HepG2 (cell line): ENCODE results near the gene PDPR. TPM values are rescaled to one million over a fixed set of nuclear protein-coding genes. Genes with fewer than 3 reads are reported as not detected.

Experiments
- ELF3 ChIP-seq: IDR thresholded peaks from 2 replicates; pipeline ENCODE4 v1.6.1; 2016; ENCODE audit warnings: missing genetic modification reagents, missing compliant biosample characterization
- ESRRA ChIP-seq: sonication (generic); formaldehyde crosslinking; IDR thresholded peaks from 2 replicates; pipeline ENCODE4 v1.5.1; 2020; ENCODE audit warnings: mild to moderate bottlenecking, low read depth, missing genetic modification reagents
- FOXK2 ChIP-seq: fragments of 450-650 bp; IDR thresholded peaks from 2 replicates; pipeline ENCODE4 v1.6.1; 2016
- GABPA ChIP-seq, 2 experiments: IDR thresholded peaks; 2 replicates each; pipeline ENCODE4 v1.6.1; 2011 to 2016; ENCODE audit warnings: low read depth in 2 of 2, low read length in 1 of 2, missing biosample characterization in 1 of 2, missing genetic modification characterization in 1 of 2
- KMT2B ChIP-seq: IDR thresholded peaks from 2 replicates; pipeline ENCODE4 v1.6.1; 2016; ENCODE audit warnings: missing genetic modification reagents, missing compliant biosample characterization
- NCOA1 ChIP-seq: sonication (generic); formaldehyde crosslinking; IDR thresholded peaks from 2 replicates; pipeline ENCODE4 v1.9.0; 2021; ENCODE audit warnings: missing genetic modification reagents
- RFXAP ChIP-seq: sonication (generic); formaldehyde crosslinking; IDR thresholded peaks from 2 replicates; pipeline ENCODE4 v1.4.0; 2020; ENCODE audit warnings: missing genetic modification reagents, borderline replicate concordance
- RXRA ChIP-seq: sonication (generic); formaldehyde crosslinking; IDR thresholded peaks from 2 replicates; pipeline ENCODE4 v1.5.1; 2020; ENCODE audit warnings: missing genetic modification reagents
- SIN3A ChIP-seq: IDR thresholded peaks from 2 replicates; pipeline ENCODE4 v1.6.1; 2011; ENCODE audit warnings: low read depth, mild to moderate bottlenecking, control low read depth, low read length, borderline replicate concordance
- SPEN ChIP-seq: sonication (generic); formaldehyde crosslinking; IDR thresholded peaks from 2 replicates; pipeline ENCODE4 v1.5.1; 2020; ENCODE audit warnings: low read depth, mild to moderate bottlenecking, missing genetic modification reagents
- ZNF446 ChIP-seq: sonication (generic); formaldehyde crosslinking; IDR thresholded peaks from 2 replicates; pipeline ENCODE4 v1.5.0; 2020; ENCODE audit warnings: mild to moderate bottlenecking, missing genetic modification reagents
- polyA plus RNA-seq, 8 experiments: library from polyadenylated mRNA; depleted of rRNA in 3 of 8; stranded (reverse) in 7 of 8; unstranded in 1 of 8; fragments of >200 nt; fragmentation: Illumina TruSeq in 4 of 8; extraction: Trizol in 4 of 8; gene quantifications; 2 replicates each; pipeline versions ENCODE4 v1.2.1 to v1.2.3, GENCODE V29; 2011 to 2016; ENCODE audit warnings: low read depth in 4 of 8, missing spikeins in 1 of 8, mixed read lengths in 1 of 8; ENCODE audit not compliant: insufficient read depth in 1 of 8
- total RNA-seq, 5 experiments: library from RNA; depleted of rRNA; stranded (reverse); fragments of >200 nt; fragmentation: Illumina TruSeq; extraction: Trizol; gene quantifications; 2 replicates each; pipeline ENCODE4 v1.2.3, GENCODE V29; 2016; ENCODE audit warnings: low read depth in 1 of 5
- TF ChIP-seq, protein P1 (sequence below): sonication (generic); formaldehyde crosslinking; IDR thresholded peaks from 2 replicates; pipeline ENCODE4 v1.9.0; 2022; ENCODE audit warnings: missing genetic modification reagents, mild to moderate bottlenecking, borderline replicate concordance
- TF ChIP-seq, protein P2 (sequence below): sonication (generic); formaldehyde crosslinking; IDR thresholded peaks from 2 replicates; pipeline ENCODE4 v1.8.0; 2022; ENCODE audit warnings: mild to moderate bottlenecking, missing genetic modification reagents, moderate library complexity
- TF ChIP-seq, protein P3 (sequence below): IDR thresholded peaks from 2 replicates; pipeline ENCODE4 v1.6.1; 2016; ENCODE audit warnings: mild to moderate bottlenecking
- TF ChIP-seq, protein P4 (sequence below): IDR thresholded peaks from 2 replicates; pipeline ENCODE4 v1.6.1; 2016; ENCODE audit warnings: low read depth, borderline replicate concordance
- TF ChIP-seq, protein P5 (sequence below): IDR thresholded peaks from 2 replicates; pipeline ENCODE4 v1.6.1; 2016; ENCODE audit warnings: mild to moderate bottlenecking, missing biosample characterization, missing genetic modification reagents
- TF ChIP-seq, protein P6 (sequence below): sonication (generic); formaldehyde crosslinking; IDR thresholded peaks from 2 replicates; pipeline ENCODE4 v1.4.0; 2020; ENCODE audit warnings: missing genetic modification reagents, borderline replicate concordance
- TF ChIP-seq, protein P7 (sequence below): IDR thresholded peaks from 2 replicates; pipeline ENCODE4 v1.6.1; 2016; ENCODE audit warnings: missing compliant biosample characterization, missing genetic modification reagents, borderline replicate concordance
- TF ChIP-seq, protein P8 (sequence below): IDR thresholded peaks from 2 replicates; pipeline ENCODE4 v1.6.1; 2012; ENCODE audit warnings: inconsistent platforms

The PDPR gene
- total and polyA plus RNA-seq, 2 of the 13 experiments (the other 11 are each of a cell fraction or from before 2014, with no cell fraction given): 19.5 to 29.9 TPM

DNA sequence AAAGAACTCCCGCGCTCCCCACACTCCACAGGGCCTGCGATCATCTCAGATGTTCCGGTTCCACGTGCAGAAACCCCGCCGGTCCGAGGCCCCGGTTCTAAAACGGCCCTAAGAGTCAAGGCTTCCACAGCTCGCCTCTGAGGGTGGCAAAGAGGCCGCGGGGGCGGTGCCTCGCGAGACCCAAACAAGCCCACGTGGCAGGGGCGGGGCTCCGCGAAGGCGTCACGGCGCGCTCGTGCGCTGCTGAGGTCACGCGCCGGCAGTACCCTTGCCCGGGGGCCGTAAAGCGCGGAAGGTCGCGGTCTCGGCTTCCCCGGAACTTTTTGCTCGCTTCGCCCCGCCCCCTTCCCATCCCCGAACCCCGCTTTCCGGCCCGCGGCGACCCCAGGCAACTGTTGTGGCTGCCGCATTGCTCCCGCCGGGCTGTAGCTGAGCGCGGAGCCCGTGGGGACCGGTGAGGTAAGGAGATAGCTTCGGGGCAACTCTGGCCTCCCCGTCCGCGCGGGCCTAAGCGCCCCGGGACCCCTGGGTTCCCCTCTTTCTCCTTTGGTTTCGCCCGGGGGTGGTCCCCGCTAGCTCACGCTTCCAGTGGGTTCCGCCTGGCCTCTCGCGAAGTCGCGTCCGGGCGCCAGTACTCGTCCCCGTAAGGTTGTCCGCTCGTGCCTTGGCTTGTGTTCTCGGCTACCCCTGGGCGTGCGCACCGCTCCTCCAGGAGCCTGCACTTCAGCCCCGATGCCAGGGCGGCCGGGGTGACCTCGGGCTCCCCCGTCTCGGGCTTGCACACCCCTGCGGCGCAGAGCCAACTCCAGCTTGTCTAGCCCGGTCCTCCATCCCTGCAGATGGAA, at the start of gene PDPR (continued):
- TF ChIP-seq, protein P1, sequence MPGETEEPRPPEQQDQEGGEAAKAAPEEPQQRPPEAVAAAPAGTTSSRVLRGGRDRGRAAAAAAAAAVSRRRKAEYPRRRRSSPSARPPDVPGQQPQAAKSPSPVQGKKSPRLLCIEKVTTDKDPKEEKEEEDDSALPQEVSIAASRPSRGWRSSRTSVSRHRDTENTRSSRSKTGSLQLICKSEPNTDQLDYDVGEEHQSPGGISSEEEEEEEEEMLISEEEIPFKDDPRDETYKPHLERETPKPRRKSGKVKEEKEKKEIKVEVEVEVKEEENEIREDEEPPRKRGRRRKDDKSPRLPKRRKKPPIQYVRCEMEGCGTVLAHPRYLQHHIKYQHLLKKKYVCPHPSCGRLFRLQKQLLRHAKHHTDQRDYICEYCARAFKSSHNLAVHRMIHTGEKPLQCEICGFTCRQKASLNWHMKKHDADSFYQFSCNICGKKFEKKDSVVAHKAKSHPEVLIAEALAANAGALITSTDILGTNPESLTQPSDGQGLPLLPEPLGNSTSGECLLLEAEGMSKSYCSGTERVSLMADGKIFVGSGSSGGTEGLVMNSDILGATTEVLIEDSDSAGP (CRISPR knock-in tag): peak; percentile 45; the same call in 1 of the 2 replicates
- TF ChIP-seq FOXK2: 0 out of 2 replicates have a peak, but pooled peaks have one; percentile 40
- peak; percentile 50 for TF ChIP-seq GABPA (IDR thresholded peaks at IDR 0.05; ENCODE audit: low read depth, low read length)
- peak; percentile 77 for TF ChIP-seq GABPA (CRISPR knock-in tag; IDR thresholded peaks at IDR 0.05; ENCODE audit: low read depth)
- TF ChIP-seq, protein P2, sequence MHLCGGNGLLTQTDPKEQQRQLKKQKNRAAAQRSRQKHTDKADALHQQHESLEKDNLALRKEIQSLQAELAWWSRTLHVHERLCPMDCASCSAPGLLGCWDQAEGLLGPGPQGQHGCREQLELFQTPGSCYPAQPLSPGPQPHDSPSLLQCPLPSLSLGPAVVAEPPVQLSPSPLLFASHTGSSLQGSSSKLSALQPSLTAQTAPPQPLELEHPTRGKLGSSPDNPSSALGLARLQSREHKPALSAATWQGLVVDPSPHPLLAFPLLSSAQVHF (CRISPR knock-in tag): 0 out of 2 replicates have a peak, but pooled peaks have one; percentile 35
- peak; percentile 39; the same call in 1 of the 2 replicates for TF ChIP-seq ESRRA (CRISPR knock-in tag)
- 0 out of 2 replicates have a peak, but pooled peaks have one; percentile 21 for TF ChIP-seq ZNF446
- TF ChIP-seq KMT2B (CRISPR knock-in tag): peak; percentile 85
- TF ChIP-seq, protein P3, sequence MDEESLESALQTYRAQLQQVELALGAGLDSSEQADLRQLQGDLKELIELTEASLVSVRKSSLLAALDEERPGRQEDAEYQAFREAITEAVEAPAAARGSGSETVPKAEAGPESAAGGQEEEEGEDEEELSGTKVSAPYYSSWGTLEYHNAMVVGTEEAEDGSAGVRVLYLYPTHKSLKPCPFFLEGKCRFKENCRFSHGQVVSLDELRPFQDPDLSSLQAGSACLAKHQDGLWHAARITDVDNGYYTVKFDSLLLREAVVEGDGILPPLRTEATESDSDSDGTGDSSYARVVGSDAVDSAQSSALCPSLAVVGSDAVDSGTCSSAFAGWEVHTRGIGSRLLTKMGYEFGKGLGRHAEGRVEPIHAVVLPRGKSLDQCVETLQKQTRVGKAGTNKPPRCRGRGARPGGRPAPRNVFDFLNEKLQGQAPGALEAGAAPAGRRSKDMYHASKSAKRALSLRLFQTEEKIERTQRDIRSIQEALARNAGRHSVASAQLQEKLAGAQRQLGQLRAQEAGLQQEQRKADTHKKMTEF (CRISPR knock-in tag): peak; percentile 74; the same call in 1 of the 2 replicates
- 0 out of 2 replicates have a peak, but pooled peaks have one; percentile 20 for TF ChIP-seq RFXAP (CRISPR knock-in tag)
- TF ChIP-seq, protein P4, sequence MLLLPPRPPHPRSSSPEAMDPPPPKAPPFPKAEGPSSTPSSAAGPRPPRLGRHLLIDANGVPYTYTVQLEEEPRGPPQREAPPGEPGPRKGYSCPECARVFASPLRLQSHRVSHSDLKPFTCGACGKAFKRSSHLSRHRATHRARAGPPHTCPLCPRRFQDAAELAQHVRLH (CRISPR knock-in tag): peak; percentile 70; the same call in 1 of the 2 replicates
- TF ChIP-seq, protein P5, sequence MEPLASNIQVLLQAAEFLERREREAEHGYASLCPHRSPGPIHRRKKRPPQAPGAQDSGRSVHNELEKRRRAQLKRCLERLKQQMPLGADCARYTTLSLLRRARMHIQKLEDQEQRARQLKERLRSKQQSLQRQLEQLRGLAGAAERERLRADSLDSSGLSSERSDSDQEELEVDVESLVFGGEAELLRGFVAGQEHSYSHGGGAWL (CRISPR knock-in tag): peak; percentile 47; the same call in 1 of the 2 replicates
- 0 out of 2 replicates have a peak, but pooled peaks have one; percentile 47 for TF ChIP-seq NCOA1
- TF ChIP-seq, protein P6, sequence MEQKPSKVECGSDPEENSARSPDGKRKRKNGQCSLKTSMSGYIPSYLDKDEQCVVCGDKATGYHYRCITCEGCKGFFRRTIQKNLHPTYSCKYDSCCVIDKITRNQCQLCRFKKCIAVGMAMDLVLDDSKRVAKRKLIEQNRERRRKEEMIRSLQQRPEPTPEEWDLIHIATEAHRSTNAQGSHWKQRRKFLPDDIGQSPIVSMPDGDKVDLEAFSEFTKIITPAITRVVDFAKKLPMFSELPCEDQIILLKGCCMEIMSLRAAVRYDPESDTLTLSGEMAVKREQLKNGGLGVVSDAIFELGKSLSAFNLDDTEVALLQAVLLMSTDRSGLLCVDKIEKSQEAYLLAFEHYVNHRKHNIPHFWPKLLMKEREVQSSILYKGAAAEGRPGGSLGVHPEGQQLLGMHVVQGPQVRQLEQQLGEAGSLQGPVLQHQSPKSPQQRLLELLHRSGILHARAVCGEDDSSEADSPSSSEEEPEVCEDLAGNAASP (CRISPR knock-in tag): 0 out of 2 replicates have a peak, but pooled peaks have one; percentile 46
- TF ChIP-seq, protein P7, sequence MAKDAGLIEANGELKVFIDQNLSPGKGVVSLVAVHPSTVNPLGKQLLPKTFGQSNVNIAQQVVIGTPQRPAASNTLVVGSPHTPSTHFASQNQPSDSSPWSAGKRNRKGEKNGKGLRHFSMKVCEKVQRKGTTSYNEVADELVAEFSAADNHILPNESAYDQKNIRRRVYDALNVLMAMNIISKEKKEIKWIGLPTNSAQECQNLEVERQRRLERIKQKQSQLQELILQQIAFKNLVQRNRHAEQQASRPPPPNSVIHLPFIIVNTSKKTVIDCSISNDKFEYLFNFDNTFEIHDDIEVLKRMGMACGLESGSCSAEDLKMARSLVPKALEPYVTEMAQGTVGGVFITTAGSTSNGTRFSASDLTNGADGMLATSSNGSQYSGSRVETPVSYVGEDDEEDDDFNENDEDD (CRISPR knock-in tag): peak; percentile 82; the same call in 1 of the 2 replicates
- TF ChIP-seq ELF3 (CRISPR knock-in tag): peak; percentile 41; the same call in 1 of the 2 replicates
- peak; percentile 83 for TF ChIP-seq SPEN
- peak; percentile 34; the same call in 1 of the 2 replicates for TF ChIP-seq RXRA
- peak; percentile 68; the same call in 1 of the 2 replicates for TF ChIP-seq SIN3A
- TF ChIP-seq, protein P8, sequence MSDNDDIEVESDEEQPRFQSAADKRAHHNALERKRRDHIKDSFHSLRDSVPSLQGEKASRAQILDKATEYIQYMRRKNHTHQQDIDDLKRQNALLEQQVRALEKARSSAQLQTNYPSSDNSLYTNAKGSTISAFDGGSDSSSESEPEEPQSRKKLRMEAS: peak; percentile 87
